Stimulated activated CD4-positive, alpha-beta T cell treated with anti-CD3 and anti-CD28 coated beads, Interleukin-2, amount 100 ng/mL, for 4 hours (primary cell): ENCODE results near the gene FNBP1.
"Not testable (repeated sequence)": the region's sequence is repeated elsewhere in the genome, so short reads cannot be mapped to it uniquely, and the experiment has no call there.

Source experiments
- DNase-seq: peaks from one replicate; pipeline ENCODE4 v3.0.0-alpha.2; 2020; ENCODE audit warnings: low read depth

The FNBP1 gene

DNA sequence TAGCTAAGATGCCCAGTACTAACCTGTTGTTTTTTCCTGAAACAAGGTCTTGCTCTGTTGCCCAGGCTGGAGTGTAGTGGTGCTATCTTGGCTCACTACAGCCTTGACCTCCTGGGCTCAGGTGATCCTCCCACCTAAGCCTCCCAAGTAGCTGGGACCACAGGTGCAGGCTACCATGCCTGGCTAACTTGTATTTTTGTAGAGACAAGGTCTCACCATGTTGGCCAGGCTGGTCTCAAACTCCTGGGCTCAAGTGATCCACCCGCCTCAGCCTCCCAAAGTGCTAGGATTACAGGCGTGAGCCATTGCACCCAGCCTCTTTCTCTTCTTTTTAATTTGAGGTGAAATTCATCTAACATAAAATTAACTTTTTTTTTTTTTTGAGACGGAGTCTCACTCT is 21.1 kb downstream of the FNBP1 start:
- DNase-seq = not testable (repeated sequence)

DNA sequence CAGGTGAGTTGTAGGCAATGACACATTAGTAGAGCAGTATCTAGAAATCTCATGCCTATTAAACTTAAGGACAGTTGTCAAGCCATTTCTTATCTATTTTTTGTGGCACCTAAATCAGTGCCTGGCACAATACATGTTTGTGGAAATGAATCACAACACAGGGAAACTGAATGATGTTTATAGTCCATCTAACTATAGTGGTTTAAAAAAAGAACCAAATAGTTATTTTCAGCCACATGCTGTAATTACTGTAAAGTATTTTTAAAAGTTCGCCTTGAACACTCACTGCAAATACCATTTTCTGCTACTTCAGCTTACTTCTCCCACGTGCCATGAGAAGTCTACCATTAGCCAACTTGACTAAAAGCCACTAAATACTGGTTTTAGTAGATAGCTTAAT is 21.9 kb downstream of the FNBP1 start:
- DNase-seq = no peak

DNA sequence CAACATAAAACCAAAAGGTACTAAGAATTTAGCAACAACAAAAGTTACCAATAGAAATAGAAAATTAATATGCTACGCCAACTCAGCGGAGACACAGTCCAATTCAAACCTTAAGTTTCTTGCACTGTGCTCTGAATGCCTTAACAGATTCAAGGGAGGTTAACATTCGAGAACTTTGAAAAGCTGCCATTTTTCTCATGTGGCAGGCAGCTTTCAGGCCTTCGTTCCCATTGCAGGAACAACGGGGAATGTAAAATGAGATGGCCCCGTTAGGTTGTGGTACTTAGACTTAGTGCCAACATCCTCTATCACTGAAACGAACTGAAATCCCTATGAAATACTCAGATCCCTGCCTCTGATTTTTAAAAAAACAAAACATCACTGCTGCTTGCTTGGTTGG is 22.4 kb downstream of the FNBP1 start:
- DNase-seq = no peak

DNA sequence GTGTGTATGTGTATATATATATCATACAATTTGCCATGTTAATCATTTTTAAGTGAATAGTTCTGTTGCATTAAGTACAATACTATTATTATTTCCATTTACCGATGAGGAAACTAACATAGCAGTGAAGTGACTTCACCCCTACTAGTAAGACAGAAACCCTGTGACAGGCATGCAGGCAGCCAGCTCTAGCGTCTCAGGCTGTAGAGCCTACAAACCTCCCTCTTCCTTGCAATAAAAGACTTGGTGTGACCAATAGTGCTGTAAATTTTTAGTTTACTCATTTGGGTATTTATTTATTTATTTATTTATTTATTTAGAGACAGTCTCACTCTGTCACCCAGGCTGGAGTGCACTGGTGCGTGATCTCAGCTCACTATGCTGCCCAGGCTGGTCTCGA is 24.7 kb downstream of the FNBP1 start:
- DNase-seq = no peak

DNA sequence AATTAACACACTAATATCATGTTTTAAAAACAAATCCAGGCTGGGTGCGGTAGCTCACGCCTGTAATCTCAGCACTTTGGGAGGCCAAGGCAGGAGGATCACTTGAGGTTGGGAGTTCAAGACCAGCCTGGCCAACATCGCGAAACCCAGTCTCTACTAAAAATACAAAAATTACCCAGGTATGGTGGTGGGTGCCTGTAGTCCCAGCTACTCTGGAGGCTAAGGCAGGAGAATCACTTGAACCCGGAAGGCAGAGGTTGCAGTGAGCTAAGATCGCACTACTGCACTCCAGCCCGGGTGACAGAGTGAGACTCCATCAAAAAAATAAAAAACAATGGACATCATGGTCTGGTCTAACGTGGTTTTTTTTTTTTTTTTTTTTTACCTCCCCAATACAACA is 25.5 kb downstream of the FNBP1 start:
- DNase-seq = not testable (repeated sequence)

DNA sequence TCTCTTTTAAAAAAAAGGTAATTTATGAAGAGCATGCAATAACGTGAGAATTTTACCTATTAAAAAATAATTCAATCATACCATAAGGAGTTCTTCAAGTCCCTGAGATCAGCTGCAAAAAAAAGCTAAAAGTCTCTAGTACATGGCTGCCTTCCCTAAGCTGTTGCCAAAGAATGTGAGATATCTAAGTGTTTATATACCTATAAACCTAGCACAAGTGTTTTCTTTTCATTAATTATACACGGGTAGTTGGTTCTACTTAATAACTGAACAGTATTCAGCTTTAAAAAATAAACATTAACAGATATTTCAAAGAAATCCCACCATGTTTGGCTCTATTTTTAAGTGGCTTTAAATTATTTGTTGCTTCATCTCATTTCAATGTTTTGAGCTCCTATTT is 25.9 kb downstream of the FNBP1 start:
- DNase-seq = no peak

DNA sequence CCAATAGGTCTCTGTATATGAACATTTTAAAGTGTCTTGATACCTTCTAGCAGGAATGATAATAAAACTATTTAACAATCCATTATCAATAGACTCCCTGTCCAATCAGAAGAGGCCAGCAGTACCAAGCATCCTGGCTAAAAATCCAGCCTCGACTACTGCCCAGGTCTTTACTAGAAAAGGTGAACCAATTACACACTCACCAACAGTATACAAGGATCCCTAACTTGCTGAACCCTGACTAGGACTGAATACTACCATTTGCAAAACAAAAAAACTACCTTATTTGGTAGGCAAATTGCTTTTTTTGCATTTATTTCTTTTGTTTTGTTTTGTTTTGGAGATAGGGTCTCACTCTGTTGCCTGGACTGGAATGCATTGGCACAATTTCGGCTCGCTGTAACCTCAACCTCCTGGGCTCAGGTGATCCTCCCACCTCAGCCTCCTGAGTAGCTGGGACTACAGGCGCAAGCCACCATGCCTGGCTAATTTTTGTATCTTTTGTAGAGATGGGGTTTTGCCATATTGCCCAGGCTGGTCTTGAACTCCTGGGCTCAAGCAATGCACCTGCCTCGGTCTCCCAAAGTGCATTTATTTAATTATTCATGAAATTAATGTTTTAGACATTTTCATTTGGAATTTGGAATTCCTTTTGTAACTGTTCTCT is 27.5 kb downstream of the FNBP1 start:
- DNase-seq = no peak

DNA sequence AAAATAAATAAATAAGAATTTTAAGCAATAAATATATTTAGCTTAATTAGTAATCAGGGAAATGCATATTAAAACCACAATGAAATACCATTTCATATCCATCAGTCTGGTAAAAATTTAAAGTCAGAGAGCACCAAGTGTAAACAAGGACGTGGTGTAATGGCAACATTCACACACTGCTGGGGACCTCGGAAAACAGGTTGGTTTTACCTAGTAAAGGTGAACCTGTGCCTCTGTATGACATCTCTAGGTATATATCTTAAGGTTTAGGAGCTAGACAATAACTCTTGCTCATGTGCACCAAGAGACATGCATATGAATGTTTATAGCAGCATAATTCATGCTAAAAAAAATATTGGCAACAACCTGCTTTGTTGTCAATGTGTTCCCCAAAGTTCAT is 29.7 kb downstream of the FNBP1 start:
- DNase-seq = no peak

DNA sequence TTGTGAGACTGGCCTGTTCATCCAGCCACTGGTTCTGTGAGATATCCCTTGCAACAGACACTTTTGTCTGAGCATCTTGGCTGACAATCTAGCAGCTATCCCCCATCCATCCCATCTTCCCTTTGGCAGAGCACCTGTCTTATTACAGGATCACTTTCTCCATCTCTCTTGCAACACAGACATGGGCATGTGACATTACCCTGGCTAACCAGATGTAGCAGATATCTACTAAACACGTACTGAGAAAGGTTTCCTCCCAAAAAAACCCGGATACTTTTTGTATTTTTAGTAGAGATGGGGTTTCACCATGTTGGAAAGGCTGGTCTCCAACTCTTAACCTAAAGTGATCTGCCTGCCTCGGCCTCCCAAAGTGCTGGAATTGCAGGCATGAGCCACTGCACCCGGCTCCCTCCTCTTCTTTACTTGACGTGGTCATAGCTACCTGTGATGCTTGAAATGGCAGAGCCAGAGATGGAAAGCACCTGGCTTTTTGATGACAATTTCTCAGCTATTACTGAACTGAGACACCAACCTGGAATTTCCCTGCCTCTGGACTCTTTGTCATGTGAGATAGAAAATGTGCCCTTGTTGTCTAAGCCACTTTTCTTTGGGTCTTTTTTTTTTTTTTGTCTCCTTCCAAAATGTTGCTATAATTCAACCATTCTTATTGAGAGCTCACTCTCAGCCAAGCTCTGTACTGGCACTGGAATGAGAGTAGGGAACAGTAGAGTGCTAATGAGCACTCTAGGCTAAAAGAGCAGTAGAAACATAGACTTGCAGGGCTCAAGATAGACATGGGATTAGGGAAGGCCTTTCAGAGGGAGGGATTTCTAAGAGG is 32.6 kb downstream of the FNBP1 start:
- DNase-seq = peak; percentile 38

DNA sequence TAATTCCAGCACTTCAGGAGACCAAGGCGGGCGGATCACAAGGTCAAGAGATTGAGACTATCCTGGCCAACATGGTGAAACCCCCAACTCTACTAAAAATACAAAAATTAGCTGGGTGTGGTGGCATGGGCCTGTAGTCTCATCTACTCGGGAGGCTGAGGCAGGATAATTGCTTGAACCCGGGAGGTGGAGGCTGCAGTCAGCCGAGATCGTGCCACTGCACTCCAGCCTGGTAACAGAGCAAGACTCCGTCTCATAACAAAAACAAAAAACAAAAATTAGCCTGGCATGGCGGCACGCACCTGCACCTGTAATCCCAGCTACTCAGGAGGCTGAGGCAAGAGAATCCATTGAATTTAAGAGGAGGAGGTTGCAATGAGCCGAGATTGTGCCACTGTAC is 33.4 kb downstream of the FNBP1 start:
- DNase-seq = not testable (repeated sequence)

DNA sequence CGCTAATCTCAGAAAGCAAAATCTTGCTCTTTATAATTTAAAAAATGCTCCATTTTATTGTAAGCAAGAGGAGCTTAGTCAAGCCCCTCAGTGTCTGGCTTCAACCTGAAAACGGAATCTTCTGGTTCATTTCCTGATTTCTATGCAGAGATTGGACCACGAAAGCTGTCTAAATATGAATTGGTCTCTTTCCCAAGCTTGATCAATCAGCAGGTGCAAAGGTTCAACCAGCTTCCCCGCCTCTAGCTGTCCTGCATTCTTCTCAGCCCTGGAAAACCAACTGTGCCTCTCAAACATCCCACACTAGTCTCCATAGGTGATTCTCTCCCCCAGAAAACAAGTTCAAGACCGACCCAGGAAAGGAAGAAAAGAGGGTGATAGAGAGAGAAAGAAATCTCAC is 34.5 kb downstream of the FNBP1 start:
- DNase-seq = no peak

DNA sequence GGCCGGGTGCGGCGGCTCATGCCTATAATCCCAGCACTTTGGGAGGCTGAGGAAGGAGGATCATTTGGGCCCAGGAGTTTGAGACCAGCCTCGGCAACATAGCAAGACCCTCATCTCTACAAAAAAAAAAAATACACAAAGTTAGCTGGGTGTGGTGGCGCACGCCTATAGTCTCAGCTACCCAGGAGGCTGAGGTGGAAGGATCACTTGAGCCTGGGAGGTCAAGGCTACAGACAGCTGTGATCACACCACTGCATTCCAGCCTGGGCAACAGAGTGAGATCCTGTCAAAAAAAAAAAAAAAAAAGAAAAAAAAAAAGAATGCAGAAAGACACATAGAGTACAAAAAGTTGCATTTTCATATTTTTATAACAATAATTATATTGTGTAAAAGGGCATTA is 36.0 kb downstream of the FNBP1 start:
- not testable (repeated sequence) for DNase-seq

DNA sequence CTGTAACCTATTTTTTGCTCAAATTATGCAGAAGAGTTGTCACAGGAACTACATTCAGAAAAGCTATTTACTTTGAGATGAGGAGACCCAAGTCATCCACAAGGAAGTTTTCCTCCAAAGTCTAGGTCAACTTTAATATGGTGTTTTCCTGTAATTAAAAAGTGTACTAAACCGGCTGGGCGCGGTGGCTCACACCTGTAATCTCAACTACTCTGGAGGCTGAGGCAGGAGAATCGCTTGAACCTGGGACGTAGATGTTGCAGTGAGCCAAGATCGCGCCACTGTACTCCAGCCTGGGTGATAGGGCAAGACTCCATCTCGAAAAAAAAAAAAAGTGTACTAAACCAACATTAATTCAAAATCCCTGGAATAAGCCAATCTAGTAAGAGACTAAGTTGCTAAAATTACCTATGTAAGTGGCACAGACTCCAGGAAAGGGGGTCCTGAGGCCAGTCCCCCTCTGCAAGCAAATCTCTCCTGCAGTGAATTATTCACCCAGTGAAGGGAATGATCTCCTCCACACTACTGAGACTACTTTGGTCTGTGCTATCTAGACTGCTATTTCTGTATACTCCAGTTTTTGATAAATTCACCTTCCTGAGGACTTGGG is 38.9 kb downstream of the FNBP1 start:
- no peak for DNase-seq

DNA sequence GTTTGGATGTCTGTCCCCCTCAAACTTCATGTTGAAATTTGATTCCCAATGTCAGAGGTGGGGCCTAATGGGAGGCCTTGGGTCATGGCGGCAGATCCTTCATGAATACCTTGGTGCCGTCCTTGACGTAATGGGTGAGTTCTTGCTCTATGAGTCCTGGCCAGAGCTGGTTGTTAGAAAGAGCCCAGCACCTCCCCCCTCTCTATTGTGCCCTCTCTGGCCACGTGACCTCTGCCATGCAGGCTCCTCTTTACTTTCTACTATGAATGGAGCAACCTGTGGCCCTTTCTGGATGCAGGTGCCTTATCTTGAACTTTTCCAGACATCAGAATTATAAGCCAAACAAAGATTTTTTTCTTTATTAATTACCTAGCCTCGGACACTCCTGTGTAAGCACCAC is 40.7 kb downstream of the FNBP1 start:
- DNase-seq = no peak

DNA sequence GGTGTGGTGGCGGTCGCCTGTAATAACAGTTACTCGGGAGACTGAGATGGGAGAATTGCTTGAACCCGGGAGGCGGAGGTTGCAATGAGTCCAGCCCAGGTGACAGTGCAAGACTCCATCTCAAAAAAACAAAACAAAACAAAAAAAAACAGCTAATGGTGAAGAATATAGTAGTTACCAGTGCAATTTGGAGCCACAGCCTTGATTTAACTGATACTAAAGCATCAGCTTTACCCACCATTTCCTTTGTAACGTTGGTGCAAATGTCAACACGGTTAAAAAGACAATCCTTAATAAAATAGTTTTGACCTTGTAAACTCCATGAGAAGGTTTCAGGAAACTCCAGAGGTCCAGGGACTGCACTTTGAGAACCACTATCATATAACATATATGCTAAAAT is 41.8 kb downstream of the FNBP1 start:
- DNase-seq = no peak

DNA sequence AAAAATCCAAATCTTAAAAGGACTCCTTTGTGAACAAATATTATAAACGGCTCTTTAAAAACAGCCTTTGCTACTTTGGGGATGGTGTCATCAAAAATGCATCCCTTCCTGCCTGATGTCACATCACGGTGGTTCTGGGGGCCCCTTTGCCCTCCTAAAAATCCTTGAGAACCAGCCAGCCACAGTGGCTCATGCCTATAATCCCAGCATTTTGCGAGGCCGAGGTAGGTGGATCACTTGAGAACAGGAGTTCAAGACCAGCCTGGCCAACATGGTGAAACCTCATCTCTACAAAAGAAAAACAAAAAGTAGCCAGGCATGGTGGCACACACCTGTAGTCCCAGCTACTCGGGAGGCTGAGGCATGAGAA is 43.9 kb downstream of the FNBP1 start:
- DNase-seq = no peak

DNA sequence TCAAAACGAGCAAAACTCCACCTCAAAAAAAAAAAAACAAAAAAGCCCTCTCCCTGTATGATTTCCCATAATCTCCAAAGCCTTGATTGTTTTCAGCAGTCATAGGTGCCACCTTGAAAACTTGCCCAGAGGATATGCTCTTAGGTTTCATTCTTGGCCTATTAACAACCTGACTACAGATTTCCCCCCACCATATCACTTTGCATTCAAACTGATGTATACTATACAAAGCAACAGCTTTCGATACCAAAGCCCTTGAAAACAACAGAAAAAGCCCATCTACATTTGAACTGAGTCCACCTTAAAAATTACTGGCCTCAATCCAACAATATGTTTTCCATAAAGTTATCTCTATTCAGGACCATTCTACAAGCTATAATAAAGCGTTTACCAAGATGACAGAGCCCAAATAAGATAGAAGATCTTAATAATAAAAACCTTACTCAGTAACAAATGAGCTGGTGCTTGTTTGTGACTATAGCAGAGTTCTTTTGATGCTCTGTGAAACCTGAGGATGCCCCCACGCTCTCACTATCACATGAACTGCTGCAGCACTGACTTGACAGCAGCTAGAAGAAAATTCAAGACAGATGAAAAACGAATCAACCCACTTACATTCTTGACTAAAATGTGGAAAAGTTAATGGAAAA is 44.4 kb downstream of the FNBP1 start:
- DNase-seq = no peak

DNA sequence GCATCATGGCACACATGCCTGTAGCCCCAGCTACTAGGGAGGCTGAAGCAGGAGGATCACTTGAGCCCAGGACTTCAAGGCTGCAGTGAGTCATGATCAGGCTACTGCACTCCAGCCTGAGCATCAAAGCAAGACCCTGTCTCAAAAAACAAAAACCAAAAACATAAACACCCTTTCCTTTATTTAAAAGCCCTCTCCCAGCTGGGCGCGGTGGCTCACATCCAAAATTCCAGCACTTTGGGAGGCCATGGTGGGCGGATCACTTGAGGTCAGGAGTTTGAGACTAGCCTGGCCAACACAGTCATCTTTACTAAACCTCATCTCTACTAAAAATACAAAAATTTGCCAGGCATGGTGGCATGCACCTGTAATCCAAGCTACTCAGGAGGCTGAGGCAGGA is 45.3 kb downstream of the FNBP1 start:
- not testable (repeated sequence) for DNase-seq

DNA sequence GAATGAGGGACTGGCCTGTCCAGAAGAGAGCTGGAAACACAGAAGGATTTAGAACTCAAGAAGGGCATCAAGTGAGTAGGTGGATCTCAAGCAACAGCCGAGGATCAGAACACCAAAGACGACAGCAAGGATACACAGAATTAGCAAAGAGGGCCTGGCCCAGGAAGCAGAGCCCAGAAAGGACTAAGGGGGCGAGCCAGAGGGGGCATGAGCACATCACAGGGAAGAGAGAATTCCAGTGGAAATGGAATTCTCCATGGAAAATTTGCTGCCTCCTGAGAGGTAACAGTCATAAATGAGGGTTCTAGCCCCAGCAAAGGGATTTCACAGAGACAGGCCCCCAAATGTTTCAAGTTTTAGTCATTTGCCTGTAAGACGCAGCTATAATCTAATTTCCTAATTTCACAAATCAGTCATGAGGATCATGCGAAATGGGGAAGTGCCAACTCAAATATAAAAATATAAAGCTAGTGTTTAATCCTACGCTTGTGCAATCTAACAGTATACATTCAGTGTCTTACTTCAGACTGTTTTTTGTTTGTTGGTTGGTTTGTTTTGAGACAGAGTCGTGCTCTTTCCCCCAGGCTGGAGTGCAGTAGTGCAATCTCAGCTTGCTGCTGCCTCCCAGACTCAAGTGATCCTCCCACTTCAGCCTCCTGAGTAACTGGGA is 46.7 kb downstream of the FNBP1 start:
- no peak for DNase-seq

DNA sequence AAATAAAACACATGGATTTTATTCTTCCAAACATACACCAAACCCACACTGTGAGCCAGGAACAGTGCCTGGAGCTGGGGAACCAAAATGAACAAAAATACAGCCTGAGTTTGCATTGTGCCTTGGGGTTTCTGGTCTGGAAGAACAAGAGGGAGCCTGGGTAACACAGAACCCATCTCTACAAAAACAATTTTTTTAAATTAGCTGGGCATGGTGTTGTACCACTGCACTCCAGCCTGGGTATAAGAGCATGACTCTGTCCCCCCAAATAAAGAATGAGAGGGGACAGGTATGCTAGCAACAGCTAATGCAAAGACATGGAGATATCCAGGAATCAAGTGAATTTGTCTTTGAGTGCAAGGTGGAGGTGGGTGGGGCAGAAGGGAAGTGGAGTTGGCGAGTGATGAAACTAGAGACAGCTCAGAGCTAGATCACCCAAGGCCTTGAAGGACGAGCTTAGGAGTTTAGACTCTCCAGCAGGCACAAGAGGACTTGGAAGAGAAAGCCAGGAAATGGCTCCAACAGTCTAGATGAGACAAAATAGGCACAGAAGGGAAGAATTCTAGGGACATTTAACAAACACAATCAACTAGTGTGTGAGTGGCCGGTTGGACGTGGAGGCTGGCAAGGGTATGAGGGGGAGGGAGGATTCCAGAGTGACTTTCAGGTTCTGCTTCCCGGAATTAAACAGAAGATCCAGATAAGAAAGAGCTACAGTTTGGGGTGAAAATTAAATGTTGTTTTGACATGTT is 47.4 kb downstream of the FNBP1 start:
- no peak for DNase-seq

DNA sequence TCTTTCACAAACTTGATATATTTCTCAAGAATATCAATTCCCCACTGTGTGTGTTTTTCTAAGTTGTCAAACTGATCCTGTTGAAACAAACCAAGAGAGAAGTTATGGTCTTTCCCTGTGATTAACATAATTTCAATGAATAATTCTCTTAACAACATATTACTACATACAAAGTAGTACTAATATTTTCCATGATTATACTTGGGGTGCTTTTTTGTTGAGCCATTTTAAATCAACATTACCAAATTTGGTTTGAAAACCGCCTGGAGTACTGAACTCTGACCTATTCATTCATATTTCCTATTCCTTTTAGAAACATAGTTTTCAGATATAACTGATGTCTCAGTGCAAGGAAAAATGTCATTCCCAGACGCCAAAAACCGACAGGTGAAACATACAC is 48.1 kb downstream of the FNBP1 start:
- no peak for DNase-seq

DNA sequence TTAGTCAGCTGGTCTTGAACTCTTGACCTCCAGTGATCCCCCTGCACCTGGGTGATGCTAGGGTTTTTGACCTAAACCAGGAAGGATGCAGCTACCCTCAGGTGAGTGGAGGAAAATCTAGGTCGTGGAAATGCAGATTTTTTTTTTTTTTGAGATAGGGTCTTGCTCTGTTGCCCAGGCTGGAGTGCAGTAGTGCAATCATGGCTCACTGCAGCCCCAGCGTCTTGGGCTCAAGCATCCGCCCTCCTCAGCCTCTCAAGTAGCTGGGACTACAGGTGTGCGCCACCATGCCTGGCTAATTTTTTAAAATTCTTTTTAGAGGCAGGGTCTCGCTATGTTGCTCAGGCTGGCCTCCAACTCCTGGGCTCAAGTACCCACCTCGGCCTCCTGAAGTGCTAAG is 51.9 kb downstream of the FNBP1 start:
- DNase-seq = not testable (repeated sequence)
